PC-3 (cell line): ENCODE measurements around the gene EPB41L2.

Experiments
- CTCF ChIP-seq: fragments of 300-600 bp; sonication (generic); conservative IDR thresholded peaks from 2 replicates; pipeline ENCODE4 v1.5.1; 2017; ENCODE audit warnings: antibody characterized with exemption, low read depth, mild to moderate bottlenecking, low read length
- EZH2 ChIP-seq: fragments of 300-600 bp; sonication (generic); IDR thresholded peaks from one replicate; pipeline ENCODE4 v1.6.1; 2017; ENCODE audit warnings: antibody characterized with exemption, mild to moderate bottlenecking, low read length; ENCODE audit not compliant: unreplicated experiment

GRCh38 chr6:130982135-130982534, 80.9 kb downstream of the EPB41L2 start:
- TF ChIP-seq CTCF (no peak), EZH2 (no peak)
